ENCODE data around the gene CNPY4.

CNPY4 gene

DNA sequence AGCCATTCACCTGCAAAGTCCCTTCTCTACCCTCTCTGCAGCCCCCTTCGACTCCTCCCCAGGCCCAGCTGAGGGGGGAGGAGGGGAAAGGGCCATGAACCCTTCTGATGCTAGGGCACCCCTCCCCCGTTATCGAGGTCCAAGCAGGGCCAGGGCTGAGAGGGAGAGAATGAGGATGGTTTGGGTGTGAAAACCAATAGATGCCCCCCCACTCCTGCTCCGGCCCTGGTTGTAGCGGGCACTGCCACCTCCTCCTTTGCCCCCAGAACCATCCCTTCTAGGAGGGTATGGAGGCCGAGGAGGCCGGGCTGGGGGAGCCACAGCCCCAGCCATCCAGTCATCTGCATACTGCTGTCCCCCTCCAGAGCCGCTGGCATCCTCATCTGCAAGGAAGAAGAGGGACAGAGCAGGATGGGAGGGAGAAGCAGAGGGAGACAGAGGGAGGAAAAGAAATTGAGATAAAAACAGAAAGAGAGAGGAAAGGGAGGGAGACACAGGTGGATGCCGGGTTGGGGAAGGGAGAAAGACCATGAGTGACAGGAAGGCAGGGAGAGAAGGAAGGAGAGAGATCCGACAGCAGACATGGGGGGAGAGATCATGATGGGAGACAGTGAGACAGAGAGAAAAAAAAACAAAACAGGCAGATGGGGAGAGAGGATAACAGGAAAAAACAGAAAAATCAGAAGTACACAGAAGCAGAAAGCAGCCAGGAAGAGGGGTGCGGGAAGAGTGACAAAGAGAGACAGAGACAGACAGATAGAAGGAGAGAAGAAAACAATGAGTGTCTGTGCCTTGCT lies 50.9 kb downstream of the CNPY4 start:
- no peak for DNase-seq

GRCh38 chr7:100171087-100171681 lies 51.8 kb downstream of the CNPY4 start:
- peak; percentile 60 for DNase-seq

GRCh38 chr7:100171840-100172239 lies 52.4 kb downstream of the CNPY4 start:
- DNase-seq: no peak

GRCh38 chr7:100173806-100174495 lies 54.5 kb downstream of the CNPY4 start:
- DNase-seq: no peak

GRCh38 chr7:100174582-100174981 lies 55.1 kb downstream of the CNPY4 start:
- no peak for DNase-seq

Data from CD4-positive, alpha-beta T cell treated with Interleukin-21 for 1 hour (primary cell).